SU-DHL-6 (cell line): ENCODE results near the gene GGA1.

Experiments used
- H2AFZ ChIP-seq: fragments of 200-600 bp; sonication (generic); 2 replicates; pipeline ENCODE4 v1.6.1; 2014; ENCODE audit warnings: low read depth, mild to moderate bottlenecking, moderate library complexity, mixed read lengths, antibody characterized with exemption, low read length; ENCODE audit not compliant: severe bottlenecking
- H3F3A ChIP-seq: fragments of 200-600 bp; shearing (Covaris generic); 2 replicates; pipeline ENCODE4 v1.6.0; 2016; ENCODE audit warnings: antibody characterized with exemption, mild to moderate bottlenecking; ENCODE audit not compliant: insufficient read depth
- H3K27ac ChIP-seq: fragments of 200-600 bp; sonication (generic); 2 replicates; pipeline ENCODE4 v1.5.1; 2016; ENCODE audit warnings: low read depth, mild to moderate bottlenecking, low read length, moderate library complexity, mixed read lengths
- H3K27me3 ChIP-seq: fragments of 200-600 bp; sonication (generic), shearing (Covaris generic); 2 replicates; pipeline ENCODE4 v1.6.0; 2014; ENCODE audit warnings: mild to moderate bottlenecking, low read length
- H3K36me3 ChIP-seq: fragments of 200-600 bp; sonication (generic); 2 replicates; pipeline ENCODE4 v1.6.1; 2014; ENCODE audit warnings: mild to moderate bottlenecking, low read length, mixed read lengths
- H3K4me2 ChIP-seq: fragments of 300-600, 200-600 bp; shearing (Covaris generic), sonication (generic); 2 replicates; pipeline ENCODE4 v1.6.0; 2014; ENCODE audit warnings: low read length, low read depth, mild to moderate bottlenecking; ENCODE audit not compliant: poor library complexity, severe bottlenecking
- H3K4me3 ChIP-seq: fragments of 200-600 bp; sonication (generic); 2 replicates; pipeline ENCODE4 v1.5.1; 2014; ENCODE audit warnings: antibody characterized with exemption, low read length, mild to moderate bottlenecking, mixed read lengths; ENCODE audit not compliant: insufficient read depth, poor library complexity, severe bottlenecking
- H3K79me2 ChIP-seq: fragments of 200-600 bp; sonication (generic); 2 replicates; pipeline ENCODE4 v1.6.1; 2014; ENCODE audit warnings: mild to moderate bottlenecking, low read length, moderate library complexity; ENCODE audit not compliant: insufficient read depth
- H3K9ac ChIP-seq: fragments of 200-600 bp; sonication (generic); 2 replicates; pipeline ENCODE4 v1.7.0; 2014; ENCODE audit warnings: mild to moderate bottlenecking, low read length
- H3K9me2 ChIP-seq: fragments of 200-600 bp; sonication (generic); replicated peaks from 2 replicates; pipeline ENCODE4 v1.6.1; 2014; ENCODE audit warnings: low read length; ENCODE audit not compliant: insufficient read depth
- H3K9me3 ChIP-seq: fragments of 200-600 bp; sonication (generic); 2 replicates; pipeline ENCODE4 v1.6.1; 2014; ENCODE audit warnings: low read length, mixed read lengths; ENCODE audit not compliant: insufficient read depth
- H4K20me1 ChIP-seq: fragments of 200-600 bp; sonication (generic); 2 replicates; pipeline ENCODE4 v1.6.1; 2014; ENCODE audit warnings: low read depth, mild to moderate bottlenecking, antibody characterized with exemption, low read length, moderate library complexity, mixed read lengths
- EZH2phosphoT487 ChIP-seq: fragments of 200-600 bp; sonication (generic), shearing (Covaris generic); conservative IDR thresholded peaks from 2 replicates; pipeline ENCODE4 v1.6.1; 2018; ENCODE audit warnings: mild to moderate bottlenecking, antibody characterized with exemption, low read length, moderate library complexity, mixed read lengths
- TF ChIP-seq, protein P1 (sequence below): fragments of 200-600 bp; sonication (generic); IDR thresholded peaks from one replicate; pipeline ENCODE4 v1.5.1; 2017; ENCODE audit warnings: antibody characterized with exemption, mild to moderate bottlenecking, low read length, moderate library complexity; ENCODE audit not compliant: insufficient read depth, poor library complexity, severe bottlenecking

Gene GGA1

GRCh38 chr22:37660709-37661045 is 52.0 kb downstream of the GGA1 start:
- Histone ChIP-seq H3K9me2 (no peaks in the 10 kb centered on the region), H3K79me2 (peaks cover 62% of the 10 kb centered on the region), H3K36me3 (no peaks in the 10 kb centered on the region), H3F3A (peaks cover 28% of the 10 kb centered on the region), H4K20me1 (peaks cover 3% of the 10 kb centered on the region; the same call in 1 of the 2 replicates), H2AFZ (no peak overlapping the region), H3K27me3 (no peaks in the 10 kb centered on the region), H3K9me3 (no peaks in the 10 kb centered on the region), H3K4me2 (peak overlapping the region; percentile 94), H3K27ac (peak overlapping the region; percentile 74), H3K4me3 (peak overlapping the region; percentile 89), H3K9ac (peak overlapping the region; percentile 85)
- no peak for TF ChIP-seq EZH2phosphoT487
- TF ChIP-seq, protein P1, sequence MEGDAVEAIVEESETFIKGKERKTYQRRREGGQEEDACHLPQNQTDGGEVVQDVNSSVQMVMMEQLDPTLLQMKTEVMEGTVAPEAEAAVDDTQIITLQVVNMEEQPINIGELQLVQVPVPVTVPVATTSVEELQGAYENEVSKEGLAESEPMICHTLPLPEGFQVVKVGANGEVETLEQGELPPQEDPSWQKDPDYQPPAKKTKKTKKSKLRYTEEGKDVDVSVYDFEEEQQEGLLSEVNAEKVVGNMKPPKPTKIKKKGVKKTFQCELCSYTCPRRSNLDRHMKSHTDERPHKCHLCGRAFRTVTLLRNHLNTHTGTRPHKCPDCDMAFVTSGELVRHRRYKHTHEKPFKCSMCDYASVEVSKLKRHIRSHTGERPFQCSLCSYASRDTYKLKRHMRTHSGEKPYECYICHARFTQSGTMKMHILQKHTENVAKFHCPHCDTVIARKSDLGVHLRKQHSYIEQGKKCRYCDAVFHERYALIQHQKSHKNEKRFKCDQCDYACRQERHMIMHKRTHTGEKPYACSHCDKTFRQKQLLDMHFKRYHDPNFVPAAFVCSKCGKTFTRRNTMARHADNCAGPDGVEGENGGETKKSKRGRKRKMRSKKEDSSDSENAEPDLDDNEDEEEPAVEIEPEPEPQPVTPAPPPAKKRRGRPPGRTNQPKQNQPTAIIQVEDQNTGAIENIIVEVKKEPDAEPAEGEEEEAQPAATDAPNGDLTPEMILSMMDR, result no peak

- H3K27me3 ChIP-seq, result no peaks in the 10 kb centered on the region
- H3K4me2 ChIP-seq, result peak overlapping the region; percentile 94
- H3K9me2 ChIP-seq, result no peaks in the 10 kb centered on the region
- H3K36me3 ChIP-seq, result no peaks in the 10 kb centered on the region
- H3K4me3 ChIP-seq, result peak overlapping the region; percentile 89
- peaks cover 67% of the 10 kb centered on the region for H3K79me2 ChIP-seq
- H2AFZ ChIP-seq, result no peak overlapping the region
- TF ChIP-seq, protein P1, result peak; percentile 64
- TF ChIP-seq EZH2phosphoT487, result no peak
- H3K9me3 ChIP-seq, result no peaks in the 10 kb centered on the region
- H3F3A ChIP-seq, result peaks cover 21% of the 10 kb centered on the region
- H3K9ac ChIP-seq, result peak overlapping the region; percentile 85
- peaks cover 3% of the 10 kb centered on the region; the same call in 1 of the 2 replicates for H4K20me1 ChIP-seq
- peak overlapping the region; percentile 74 for H3K27ac ChIP-seq
Observed at GRCh38 chr22:37661160-37661924, 52.7 kb downstream of the GGA1 start.

DNA sequence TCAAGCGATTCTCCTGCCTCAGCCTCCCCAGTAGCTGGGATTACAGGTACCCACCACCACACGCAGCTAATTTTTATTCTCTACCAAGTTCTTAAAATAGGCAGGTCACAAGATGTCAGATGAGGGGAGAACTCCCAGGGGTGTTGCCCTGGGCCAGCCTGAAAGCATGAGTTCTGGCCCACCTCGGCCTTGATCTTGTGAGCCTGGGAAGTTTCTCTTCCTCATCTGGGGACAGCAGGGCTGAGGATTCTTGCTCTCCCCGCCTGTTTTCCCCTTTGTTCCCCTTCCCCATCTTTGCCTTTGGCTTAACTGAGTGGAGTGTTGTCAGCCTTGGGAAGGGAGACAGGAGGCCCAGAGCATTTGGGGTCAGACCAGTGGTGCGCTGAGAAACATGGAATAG is 53.4 kb downstream of the GGA1 start:
- H3K4me3 ChIP-seq, result no peak overlapping the region
- H2AFZ ChIP-seq, result no peak overlapping the region
- H3K27me3 ChIP-seq, result no peaks in the 10 kb centered on the region
- H3K36me3 ChIP-seq, result no peaks in the 10 kb centered on the region
- no peaks in the 10 kb centered on the region for H3K9me3 ChIP-seq
- peaks cover 3% of the 10 kb centered on the region; the same call in 1 of the 2 replicates for H4K20me1 ChIP-seq
- peak overlapping the region; percentile 19; the same call in 1 of the 2 replicates for H3K9ac ChIP-seq
- H3K27ac ChIP-seq, result peak overlapping the region; percentile 47
- peak overlapping the region; percentile 94 for H3K4me2 ChIP-seq
- H3K79me2 ChIP-seq, result peaks cover 67% of the 10 kb centered on the region
- TF ChIP-seq EZH2phosphoT487, result no peak
- TF ChIP-seq, protein P1, result no peak
- H3F3A ChIP-seq, result peaks cover 20% of the 10 kb centered on the region
- H3K9me2 ChIP-seq, result no peaks in the 10 kb centered on the region
